Adrenal gland (tissue), 5 donors: ENCODE measurements around the gene AREL1.

Source experiments
- POLR2A ChIP-seq, 2 donors: fragments of 450-650 bp; IDR thresholded peaks; one replicate each; pipeline ENCODE4 v1.6.1; 2017; ENCODE audit warnings: antibody characterized with exemption in 2 of 2, mild to moderate bottlenecking in 2 of 2, moderate library complexity in 1 of 2
- TF ChIP-seq, protein P1 (sequence below), 6 experiments: fragments of 450-650 bp in 4 of 6; fragments of 200-600 bp in 2 of 6; sonication (generic) in 1 of 6; IDR thresholded peaks; 1 replicate in 5 of 6; 2 replicates in 1 of 6; pipeline versions ENCODE4 v1.5.1 to v1.8.0; 2016 to 2021; ENCODE audit warnings: antibody characterized with exemption in 6 of 6, mild to moderate bottlenecking in 2 of 6, moderate library complexity in 1 of 6
- donor health status: DM: no; HTN: no; CAD: no.

DNA sequence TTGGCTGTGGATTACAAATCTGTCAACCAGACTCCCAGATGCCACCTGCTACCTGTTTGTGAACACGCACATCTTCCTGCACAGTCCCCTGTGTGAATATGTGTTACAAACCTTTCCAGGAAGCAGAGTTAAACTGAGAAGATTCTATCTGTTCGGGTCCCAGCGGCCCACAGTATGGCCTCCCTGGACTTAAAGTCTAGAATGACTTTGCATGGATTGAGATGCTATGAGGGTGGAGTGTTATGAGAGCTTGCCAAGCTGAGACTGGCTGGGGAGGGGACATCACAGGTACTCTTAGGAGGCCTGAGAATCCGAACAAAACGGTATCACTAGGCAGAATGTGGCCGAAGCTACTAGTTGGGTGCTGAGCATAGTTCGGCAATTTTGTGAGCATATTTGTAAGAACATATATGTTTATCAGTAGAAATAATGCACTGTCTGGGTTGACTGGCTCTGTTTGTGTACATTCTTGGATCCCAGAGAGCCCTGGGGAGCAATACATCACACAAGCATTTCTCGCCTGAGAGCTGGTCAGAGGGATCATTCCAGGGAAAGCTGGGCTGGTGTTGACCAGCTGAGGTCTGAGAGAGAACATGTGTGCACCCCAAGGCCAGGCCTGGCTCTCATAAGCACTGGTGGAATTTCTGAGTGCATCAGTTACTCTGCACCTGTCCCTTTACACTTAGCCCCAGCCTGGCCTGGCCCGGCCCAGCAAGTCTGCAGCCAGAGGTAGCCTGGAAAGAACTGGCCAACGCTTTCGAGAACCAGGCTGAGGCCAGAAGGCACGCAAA is 71.1 kb downstream of the AREL1 start:
- no peak for TF ChIP-seq POLR2A (IDR thresholded peaks at IDR 0.05)
- TF ChIP-seq, protein P1, sequence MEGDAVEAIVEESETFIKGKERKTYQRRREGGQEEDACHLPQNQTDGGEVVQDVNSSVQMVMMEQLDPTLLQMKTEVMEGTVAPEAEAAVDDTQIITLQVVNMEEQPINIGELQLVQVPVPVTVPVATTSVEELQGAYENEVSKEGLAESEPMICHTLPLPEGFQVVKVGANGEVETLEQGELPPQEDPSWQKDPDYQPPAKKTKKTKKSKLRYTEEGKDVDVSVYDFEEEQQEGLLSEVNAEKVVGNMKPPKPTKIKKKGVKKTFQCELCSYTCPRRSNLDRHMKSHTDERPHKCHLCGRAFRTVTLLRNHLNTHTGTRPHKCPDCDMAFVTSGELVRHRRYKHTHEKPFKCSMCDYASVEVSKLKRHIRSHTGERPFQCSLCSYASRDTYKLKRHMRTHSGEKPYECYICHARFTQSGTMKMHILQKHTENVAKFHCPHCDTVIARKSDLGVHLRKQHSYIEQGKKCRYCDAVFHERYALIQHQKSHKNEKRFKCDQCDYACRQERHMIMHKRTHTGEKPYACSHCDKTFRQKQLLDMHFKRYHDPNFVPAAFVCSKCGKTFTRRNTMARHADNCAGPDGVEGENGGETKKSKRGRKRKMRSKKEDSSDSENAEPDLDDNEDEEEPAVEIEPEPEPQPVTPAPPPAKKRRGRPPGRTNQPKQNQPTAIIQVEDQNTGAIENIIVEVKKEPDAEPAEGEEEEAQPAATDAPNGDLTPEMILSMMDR (IDR thresholded peaks at IDR 0.05), result no peak
